SK-N-SH (cell line): ENCODE data around the gene ENTPD6. TPM values are rescaled to one million over a fixed set of nuclear protein-coding genes. Genes with fewer than 3 reads are reported as not detected.

Experiments
- CTCF ChIA-PET: fragments of 300-600, 350-600 bp; formaldehyde crosslinking; extraction: SDS; loops from one replicate; lab custom pipeline; 2021; lab: Yijun Ruan, JAX
- POLR2A ChIA-PET: fragments of 350-600 bp; sonication (Branson Sonifier 250); formaldehyde crosslinking; extraction: SDS; loops from one replicate; lab custom pipeline; 2020; ENCODE audit warnings: antibody characterized with exemption, inconsistent platforms; lab: Yijun Ruan, JAX
- DNase-seq: peaks from one replicate; pipeline ENCODE4 v3.0.0; 2012
- H2AFZ ChIP-seq: fragments of 200-600 bp; sonication (generic); 2 replicates; pipeline ENCODE4 v1.8.1; 2016; ENCODE audit warnings: antibody characterized with exemption, mild to moderate bottlenecking, low read depth
- H3F3A ChIP-seq: fragments of 200-600 bp; sonication (generic); replicated peaks from 2 replicates; pipeline ENCODE3; 2016; ENCODE audit warnings: antibody characterized with exemption, mild to moderate bottlenecking; ENCODE audit not compliant: insufficient read depth
- H3K27ac ChIP-seq, 2 experiments: fragments of 200-500 bp in 1 of 2; fragments of 200-600 bp in 1 of 2; sonication (Bioruptor generic) in 1 of 2; sonication (generic), shearing (Covaris generic) in 1 of 2; 2 replicates each; pipeline versions ENCODE4 v1.5.1 to v1.6.1; 2014 to 2016; ENCODE audit warnings: low read depth in 2 of 2, inconsistent platforms in 1 of 2, low read length in 1 of 2, mild to moderate bottlenecking in 1 of 2, mixed read lengths in 1 of 2
- H3K27me3 ChIP-seq: fragments of 200-600 bp; sonication (generic), shearing (Covaris generic); 2 replicates; pipeline ENCODE4 v1.6.1; 2016; ENCODE audit warnings: mixed run types; ENCODE audit not compliant: insufficient read depth
- H3K36me3 ChIP-seq, 2 experiments: fragments of 200-500 bp in 1 of 2; fragments of 200-600 bp in 1 of 2; sonication (Bioruptor generic) in 1 of 2; sonication (generic) in 1 of 2; replicated peaks in 1 of 2; 2 replicates each; pipeline versions ENCODE3 to v1.5.1; 2014 to 2016; ENCODE audit warnings: low read length in 1 of 2, mild to moderate bottlenecking in 1 of 2; ENCODE audit not compliant: insufficient read depth in 2 of 2, control insufficient read depth in 1 of 2
- H3K4me1 ChIP-seq, 2 experiments: fragments of 200-500 bp in 1 of 2; fragments of 200-600 bp in 1 of 2; sonication (Bioruptor generic) in 1 of 2; sonication (generic), shearing (Covaris generic) in 1 of 2; 2 replicates each; pipeline versions ENCODE4 v1.5.1 to v1.6.1; 2014 to 2016; ENCODE audit warnings: low read depth in 1 of 2, low read length in 1 of 2, mixed run types in 1 of 2; ENCODE audit not compliant: insufficient read depth in 2 of 2, control insufficient read depth in 1 of 2
- H3K4me2 ChIP-seq: fragments of 200-600 bp; sonication (generic), shearing (Covaris generic); 2 replicates; pipeline ENCODE4 v1.6.1; 2017; ENCODE audit warnings: mixed run types
- H3K4me3 ChIP-seq, 2 experiments: fragments of 200-500 bp in 1 of 2; fragments of 200-600 bp in 1 of 2; sonication (Bioruptor generic) in 1 of 2; sonication (generic), shearing (Covaris generic) in 1 of 2; 2 replicates each; pipeline versions ENCODE4 v1.5.1 to v1.8.1; 2014 to 2016; ENCODE audit warnings: low read depth in 2 of 2, inconsistent platforms in 1 of 2, low read length in 1 of 2, mild to moderate bottlenecking in 1 of 2, mixed read lengths in 1 of 2, moderate library complexity in 1 of 2
- H3K79me2 ChIP-seq: fragments of 200-600 bp; sonication (generic); 2 replicates; pipeline ENCODE4 v1.8.1; 2017; ENCODE audit warnings: mild to moderate bottlenecking; ENCODE audit not compliant: insufficient read depth
- H3K9ac ChIP-seq: fragments of 200-600 bp; sonication (generic); 2 replicates; pipeline ENCODE4 v1.6.1; 2017; ENCODE audit warnings: mixed run types
- H3K9me2 ChIP-seq: fragments of 200-600 bp; sonication (generic); 2 replicates; pipeline ENCODE4 v1.6.1; 2017; ENCODE audit warnings: mixed run types
- H3K9me3 ChIP-seq: fragments of 200-600 bp; sonication (generic); 2 replicates; pipeline ENCODE4 v1.6.1; 2017; ENCODE audit warnings: mixed run types, mild to moderate bottlenecking, moderate library complexity
- H4K20me1 ChIP-seq: fragments of 200-600 bp; sonication (generic); 2 replicates; pipeline ENCODE4 v1.6.1; 2017; ENCODE audit warnings: mild to moderate bottlenecking, mixed run types; ENCODE audit not compliant: insufficient read depth
- CHD2 ChIP-seq: fragments of 150-350 bp; IDR thresholded peaks from 2 replicates; pipeline ENCODE4 v1.6.1; 2018; ENCODE audit warnings: low read length; ENCODE audit not compliant: partially characterized antibody
- CTCF ChIP-seq: fragments of 200-600 bp; sonication (generic); IDR thresholded peaks from 2 replicates; pipeline ENCODE4 v1.6.1; 2017; ENCODE audit warnings: antibody characterized with exemption, mild to moderate bottlenecking, moderate library complexity
- ELF1 ChIP-seq: IDR thresholded peaks from 2 replicates; pipeline ENCODE4 v1.4.0; 2012
- EP300 ChIP-seq, 2 experiments: IDR thresholded peaks; 2 replicates each; pipeline versions ENCODE4 v1.4.0 to v1.6.1; 2012; ENCODE audit warnings: borderline replicate concordance in 1 of 2, low read depth in 1 of 2, low read length in 1 of 2
- EZH2phosphoT487 ChIP-seq: fragments of 200-600 bp; sonication (generic); IDR thresholded peaks from 2 replicates; pipeline ENCODE4 v1.6.1; 2017; ENCODE audit warnings: low read depth, mixed run types, mild to moderate bottlenecking, antibody characterized with exemption, moderate library complexity, borderline replicate concordance
- FOSL2 ChIP-seq: IDR thresholded peaks from 2 replicates; pipeline ENCODE4 v1.4.0; 2012; ENCODE audit warnings: low read depth, mild to moderate bottlenecking, moderate library complexity, borderline replicate concordance
- FOXJ3 ChIP-seq: sonication (generic); formaldehyde crosslinking; IDR thresholded peaks from 2 replicates; pipeline ENCODE4 v1.5.1; 2020; ENCODE audit warnings: mild to moderate bottlenecking, missing genetic modification reagents
- GABPA ChIP-seq: IDR thresholded peaks from 2 replicates; pipeline ENCODE4 v1.4.0; 2012; ENCODE audit warnings: low read depth, mild to moderate bottlenecking
- GATA2 ChIP-seq: sonication (generic); formaldehyde crosslinking; IDR thresholded peaks from 2 replicates; pipeline ENCODE4 v1.5.0; 2020; ENCODE audit warnings: mild to moderate bottlenecking, missing genetic modification reagents
- PBX3 ChIP-seq: IDR thresholded peaks from 2 replicates; pipeline ENCODE4; 2012
- RAD21 ChIP-seq: IDR thresholded peaks from 2 replicates; pipeline ENCODE4 v1.6.1; 2012; ENCODE audit warnings: mild to moderate bottlenecking, low read length
- SIN3A ChIP-seq: IDR thresholded peaks from 2 replicates; pipeline ENCODE4 v1.6.1; 2012; ENCODE audit warnings: low read depth, mild to moderate bottlenecking, low read length, moderate library complexity, borderline replicate concordance
- SMC3 ChIP-seq: IDR thresholded peaks from 2 replicates; pipeline ENCODE4 v1.6.1; 2012; ENCODE audit warnings: low read depth, low read length, improper control_type of control experiment
- USF2 ChIP-seq: fragments of 150-350 bp; IDR thresholded peaks from 2 replicates; pipeline ENCODE4 v1.6.1; 2017; ENCODE audit warnings: antibody characterized with exemption, low read length, low read depth, borderline replicate concordance
- YY1 ChIP-seq: IDR thresholded peaks from 2 replicates; pipeline ENCODE4 v1.4.0; 2012; ENCODE audit warnings: low read depth, mild to moderate bottlenecking
- WGBS: methylation state at CpG from one replicate; pipeline ENCODE4 v1.1.6; 2017; ENCODE audit warnings: low lambda C conversion rate; 5-methylcytosine and 5-hydroxymethylcytosine counted together
- polyA plus RNA-seq, 3 experiments: library from polyadenylated mRNA; depleted of rRNA; stranded (reverse); fragments of >200 nt; gene quantifications; 2 replicates each; pipeline ENCODE4 v1.2.3, GENCODE V29; 2012
- TF ChIP-seq, protein P1 (sequence below): IDR thresholded peaks from 2 replicates; pipeline ENCODE4 v1.4.0; 2012; ENCODE audit warnings: low read depth
- TF ChIP-seq, protein P2 (sequence below): IDR thresholded peaks from 2 replicates; pipeline ENCODE4 v1.4.0; 2012; ENCODE audit warnings: low read depth, borderline replicate concordance

ENTPD6 gene
- polyA plus RNA-seq, 1 of the 3 experiments (the other 2 are of a cell fraction), result 76.1 TPM

DNA sequence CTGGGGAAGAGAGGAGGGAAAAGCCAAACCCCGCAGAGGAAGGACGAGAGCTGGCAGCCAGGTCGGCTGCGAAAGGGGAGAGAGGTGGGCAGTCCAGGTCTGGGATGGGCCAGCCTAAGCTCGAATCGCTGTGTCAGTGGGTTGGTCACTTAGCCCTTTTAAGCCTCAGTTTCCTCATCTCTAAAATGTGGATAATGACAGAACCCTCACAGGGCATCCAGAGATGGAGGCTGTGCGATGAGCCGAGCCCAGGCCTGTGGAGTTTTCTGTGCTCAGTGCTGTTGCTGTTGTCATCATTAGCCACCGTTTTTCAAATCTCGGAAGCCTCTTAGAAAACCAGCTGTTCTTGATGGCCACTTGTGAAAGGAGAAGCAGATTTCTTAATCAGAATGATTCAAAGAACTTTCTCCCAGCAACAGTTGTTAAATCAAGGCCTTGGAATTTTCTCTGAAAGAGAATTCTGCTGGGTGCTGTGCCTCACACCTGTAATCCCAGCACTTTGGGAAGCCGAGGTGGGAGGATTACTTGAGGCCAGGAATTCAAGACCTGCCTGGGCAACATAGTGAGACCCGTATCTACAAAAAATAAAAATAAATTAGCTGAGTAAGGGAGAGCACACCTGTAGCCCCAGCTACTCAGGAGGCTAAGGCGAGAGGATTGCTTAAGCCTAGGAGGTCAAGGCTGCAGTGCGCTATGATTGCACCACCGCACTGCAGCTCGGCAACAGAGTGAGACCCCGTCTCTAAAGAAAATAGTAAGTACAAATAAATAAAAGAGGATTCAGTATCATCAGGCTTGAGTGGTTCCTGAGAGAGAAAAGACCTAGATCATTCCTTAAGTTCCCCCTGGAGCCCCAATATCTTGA is 46.3 kb upstream of the ENTPD6 start:
- Histone ChIP-seq H3K79me2 (no peaks in the 10 kb centered on the region), H3K4me2 (no peak overlapping the region), H3F3A (no peaks in the 10 kb centered on the region), H3K27ac (no peak overlapping the region), H3K36me3 (no peaks in the 10 kb centered on the region), H4K20me1 (no peaks in the 10 kb centered on the region), H2AFZ (no peak overlapping the region), H3K27me3 (peaks cover 8% of the 10 kb centered on the region), H3K9ac (no peak overlapping the region), H3K9me2 (no peaks in the 10 kb centered on the region), H3K4me3 (no peak overlapping the region), H3K9me3 (no peaks in the 10 kb centered on the region), H3K4me1 (peaks cover 0 to 3% of the 10 kb centered on the region in 2 experiments; a peak in 1 of 4 replicates)
- POLR2A ChIA-PET, result no interaction called here
- WGBS, result 82% methylated on average over 14 of the region's 17 CpGs
- DNase-seq, result no peak
- TF ChIP-seq GABPA, result no peak
- TF ChIP-seq EP300 (IDR thresholded peaks at IDR 0.05; ENCODE audit: borderline replicate concordance in 1 of 2, low read depth in 1 of 2, low read length in 1 of 2), result no peak
- no peak for TF ChIP-seq YY1
- TF ChIP-seq RAD21, result no peak
- TF ChIP-seq FOXJ3 (CRISPR knock-in tag), result no peak
- TF ChIP-seq, protein P1, sequence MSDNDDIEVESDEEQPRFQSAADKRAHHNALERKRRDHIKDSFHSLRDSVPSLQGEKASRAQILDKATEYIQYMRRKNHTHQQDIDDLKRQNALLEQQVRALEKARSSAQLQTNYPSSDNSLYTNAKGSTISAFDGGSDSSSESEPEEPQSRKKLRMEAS, result no peak
- no peak for TF ChIP-seq SIN3A
- no peak for TF ChIP-seq USF2
- no peak for TF ChIP-seq EZH2phosphoT487
- CTCF ChIA-PET, result interaction anchor here (1.1 kb wide), 1 partner anchor 9 kb away, joined by 3 read pairs; no protein-coding TSS in a partner anchor

DNA sequence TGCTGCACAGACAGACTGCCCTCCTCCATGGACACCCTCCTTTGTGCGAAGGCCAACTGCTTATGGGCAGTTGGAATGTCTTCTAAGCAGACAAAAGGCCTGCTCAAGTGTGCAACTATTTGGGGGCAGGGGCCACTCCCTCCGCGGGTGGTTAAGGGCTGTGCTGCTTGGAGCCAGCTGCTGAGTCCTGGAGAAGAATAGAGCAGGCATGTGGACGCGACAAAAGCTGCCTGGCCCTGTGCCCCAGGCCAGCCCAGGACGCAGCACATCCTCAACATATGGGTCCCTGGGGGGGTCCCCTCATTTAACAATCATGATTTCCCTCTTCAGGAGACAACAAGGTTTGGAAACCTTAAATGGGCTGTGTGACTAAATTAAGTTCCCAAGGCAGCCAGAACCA is 45.5 kb upstream of the ENTPD6 start:
- H3K9me3 ChIP-seq, result no peaks in the 10 kb centered on the region
- DNase-seq, result no peak
- WGBS, result 66% methylated on average over 6 of the region's 6 CpGs
- H4K20me1 ChIP-seq, result no peaks in the 10 kb centered on the region
- no peak overlapping the region for H2AFZ ChIP-seq
- TF ChIP-seq FOXJ3 (CRISPR knock-in tag) (no peak), ELF1 (no peak), GATA2 (CRISPR knock-in tag) (no peak), SMC3 (no peak), EP300 (IDR thresholded peaks at IDR 0.05; ENCODE audit: borderline replicate concordance in 1 of 2, low read depth in 1 of 2, low read length in 1 of 2) (no peak), YY1 (no peak), PBX3 (no peak), CHD2 (no peak), USF2 (no peak), CTCF (no peak), FOSL2 (no peak)
- TF ChIP-seq, protein P2, sequence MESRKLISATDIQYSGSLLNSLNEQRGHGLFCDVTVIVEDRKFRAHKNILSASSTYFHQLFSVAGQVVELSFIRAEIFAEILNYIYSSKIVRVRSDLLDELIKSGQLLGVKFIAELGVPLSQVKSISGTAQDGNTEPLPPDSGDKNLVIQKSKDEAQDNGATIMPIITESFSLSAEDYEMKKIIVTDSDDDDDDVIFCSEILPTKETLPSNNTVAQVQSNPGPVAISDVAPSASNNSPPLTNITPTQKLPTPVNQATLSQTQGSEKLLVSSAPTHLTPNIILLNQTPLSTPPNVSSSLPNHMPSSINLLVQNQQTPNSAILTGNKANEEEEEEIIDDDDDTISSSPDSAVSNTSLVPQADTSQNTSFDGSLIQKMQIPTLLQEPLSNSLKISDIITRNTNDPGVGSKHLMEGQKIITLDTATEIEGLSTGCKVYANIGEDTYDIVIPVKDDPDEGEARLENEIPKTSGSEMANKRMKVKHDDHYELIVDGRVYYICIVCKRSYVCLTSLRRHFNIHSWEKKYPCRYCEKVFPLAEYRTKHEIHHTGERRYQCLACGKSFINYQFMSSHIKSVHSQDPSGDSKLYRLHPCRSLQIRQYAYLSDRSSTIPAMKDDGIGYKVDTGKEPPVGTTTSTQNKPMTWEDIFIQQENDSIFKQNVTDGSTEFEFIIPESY, result no peak
- peaks cover 5% of the 10 kb centered on the region; the same call in 1 of the 2 replicates for H3K27me3 ChIP-seq
- H3K9me2 ChIP-seq, result no peaks in the 10 kb centered on the region
- ChIA-PET CTCF (no interaction called here), POLR2A (no interaction called here)
- H3F3A ChIP-seq, result no peaks in the 10 kb centered on the region
- H3K4me3 ChIP-seq, result no peak overlapping the region
- no peak overlapping the region for H3K27ac ChIP-seq
- H3K4me2 ChIP-seq, result no peak overlapping the region
- no peaks in the 10 kb centered on the region for H3K36me3 ChIP-seq
- H3K9ac ChIP-seq, result no peak overlapping the region
- no peaks in the 10 kb centered on the region for H3K79me2 ChIP-seq
- H3K4me1 ChIP-seq, result peaks cover 0 to 3% of the 10 kb centered on the region in 2 experiments; a peak in 1 of 4 replicates
